GM12865 (cell line): ENCODE results near the gene STARD3NL.

ENCODE experiments used
- DNase-seq: peaks from one replicate; pipeline ENCODE4 v3.0.0; 2010; ENCODE audit warnings: low read depth
- H3K4me3 ChIP-seq: 2 replicates; pipeline ENCODE4 v1.5.1; 2011; ENCODE audit warnings: mild to moderate bottlenecking, low read depth, low read length, control low read depth
- CTCF ChIP-seq: IDR thresholded peaks from 2 replicates; pipeline ENCODE4 v1.5.1; 2011; ENCODE audit warnings: low read length, control low read depth, low read depth, inconsistent platforms; ENCODE audit not compliant: insufficient read depth; ENCODE audit errors: missing control alignments

STARD3NL gene

GRCh38 chr7:38191791-38192190 lies 13.7 kb downstream of the STARD3NL start:
- no peak for TF ChIP-seq CTCF
- no peak overlapping the region for H3K4me3 ChIP-seq
- DNase-seq: no peak

GRCh38 chr7:38192327-38192726 lies 14.3 kb downstream of the STARD3NL start:
- no peak for TF ChIP-seq CTCF
- H3K4me3 ChIP-seq: no peak overlapping the region
- DNase-seq: no peak

GRCh38 chr7:38195804-38196595 lies 18.0 kb downstream of the STARD3NL start:
- DNase-seq: no peak
- no peak overlapping the region for H3K4me3 ChIP-seq
- TF ChIP-seq CTCF: no peak

GRCh38 chr7:38198366-38198765 lies 20.3 kb downstream of the STARD3NL start:
- H3K4me3 ChIP-seq: no peak overlapping the region
- DNase-seq: no peak
- TF ChIP-seq CTCF: no peak

GRCh38 chr7:38199154-38199553 lies 21.1 kb downstream of the STARD3NL start:
- DNase-seq: no peak
- H3K4me3 ChIP-seq: no peak overlapping the region
- no peak for TF ChIP-seq CTCF

- no peak for TF ChIP-seq CTCF
- no peak for DNase-seq
- H3K4me3 ChIP-seq: no peak overlapping the region
Observed at GRCh38 chr7:38199782-38200181, 21.7 kb downstream of the STARD3NL start.

GRCh38 chr7:38206071-38206470 lies 28.0 kb downstream of the STARD3NL start:
- no peak overlapping the region for H3K4me3 ChIP-seq
- no peak for DNase-seq
- no peak for TF ChIP-seq CTCF
